H9 (cell line): Measurements from ENCODE around the gene TDP1. TPM values are rescaled to one million over a fixed set of nuclear protein-coding genes. Genes with fewer than 3 reads are reported as not detected.

Experiments used
- DNase-seq: peaks from one replicate; pipeline ENCODE4 v3.0.0-alpha.2; 2017
- H2AFZ ChIP-seq: one replicate; pipeline ENCODE4 v1.6.1; 2013; ENCODE audit warnings: mild to moderate bottlenecking, low read length, control low read depth, moderate library complexity
- H2AK5ac ChIP-seq: 2 replicates; pipeline ENCODE4 v1.6.1; 2013; ENCODE audit warnings: low read length, control low read depth, mixed read lengths; ENCODE audit not compliant: insufficient read length
- H2BK120ac ChIP-seq: one replicate; pipeline ENCODE4 v1.6.1; 2013; ENCODE audit warnings: low read depth, mild to moderate bottlenecking, low read length, control low read depth, inconsistent platforms; ENCODE audit not compliant: poor library complexity, severe bottlenecking
- H2BK12ac ChIP-seq: 2 replicates; pipeline ENCODE4 v1.6.1; 2013; ENCODE audit warnings: low read length, control low read depth, mixed read lengths, low read depth; ENCODE audit not compliant: insufficient read length
- H2BK15ac ChIP-seq: 2 replicates; pipeline ENCODE4 v1.6.1; 2013; ENCODE audit warnings: low read depth, low read length, control low read depth
- H2BK20ac ChIP-seq: one replicate; pipeline ENCODE4 v1.6.1; 2013; ENCODE audit warnings: low read depth, mild to moderate bottlenecking, low read length, control low read depth, inconsistent platforms; ENCODE audit not compliant: poor library complexity, severe bottlenecking
- H2BK5ac ChIP-seq: 2 replicates; pipeline ENCODE4 v1.6.1; 2013; ENCODE audit warnings: low read length, control low read depth, mixed read lengths; ENCODE audit not compliant: insufficient read length
- H3K14ac ChIP-seq: 2 replicates; pipeline ENCODE4 v1.6.1; 2013; ENCODE audit warnings: low read length, control low read depth; ENCODE audit not compliant: insufficient read depth
- H3K18ac ChIP-seq: 2 replicates; pipeline ENCODE4 v1.6.1; 2013; ENCODE audit warnings: low read depth, mild to moderate bottlenecking, mixed read lengths, low read length, control low read depth; ENCODE audit not compliant: insufficient read length
- H3K23ac ChIP-seq: 2 replicates; pipeline ENCODE4 v1.6.1; 2013; ENCODE audit warnings: low read length, control low read depth, mixed read lengths, low read depth; ENCODE audit not compliant: insufficient read length
- H3K23me2 ChIP-seq: 2 replicates; pipeline ENCODE4 v1.6.1; 2013; ENCODE audit warnings: low read depth, mild to moderate bottlenecking, mixed read lengths, low read length, control low read depth; ENCODE audit not compliant: insufficient read length, poor library complexity, severe bottlenecking
- H3K27ac ChIP-seq: 2 replicates; pipeline ENCODE4 v1.5.1; 2013; ENCODE audit warnings: low read length, control low read depth, mixed read lengths, low read depth; ENCODE audit not compliant: insufficient read length
- H3K27me3 ChIP-seq: 2 replicates; pipeline ENCODE4 v1.6.1; 2013; ENCODE audit warnings: low read length, control low read depth, inconsistent platforms; ENCODE audit not compliant: insufficient read depth
- H3K4ac ChIP-seq: 2 replicates; pipeline ENCODE4 v1.6.1; 2013; ENCODE audit warnings: low read depth, mild to moderate bottlenecking, control low read depth, inconsistent platforms, low read length, moderate library complexity
- H3K4me1 ChIP-seq: 2 replicates; pipeline ENCODE4 v1.6.1; 2013; ENCODE audit warnings: low read length, control low read depth, inconsistent platforms; ENCODE audit not compliant: insufficient read depth
- H3K4me2 ChIP-seq: 2 replicates; pipeline ENCODE4 v1.6.1; 2013; ENCODE audit warnings: low read length, control low read depth, mixed read lengths; ENCODE audit not compliant: insufficient read length, insufficient read depth
- H3K56ac ChIP-seq: 2 replicates; pipeline ENCODE4 v1.6.1; 2013; ENCODE audit warnings: low read depth, mild to moderate bottlenecking, mixed read lengths, low read length, control low read depth; ENCODE audit not compliant: insufficient read length
- H3K79me1 ChIP-seq: 2 replicates; pipeline ENCODE4 v1.6.1; 2013; ENCODE audit warnings: low read depth, mild to moderate bottlenecking, moderate library complexity, low read length, control low read depth, inconsistent platforms; ENCODE audit not compliant: insufficient read depth, poor library complexity, severe bottlenecking
- H3K79me2 ChIP-seq: 2 replicates; pipeline ENCODE4 v1.6.1; 2013; ENCODE audit warnings: low read length, control low read depth, inconsistent platforms; ENCODE audit not compliant: insufficient read depth
- H3K9ac ChIP-seq: 2 replicates; pipeline ENCODE4 v1.6.1; 2013; ENCODE audit warnings: low read length, control low read depth, mixed read lengths; ENCODE audit not compliant: insufficient read length; ENCODE audit errors: extremely low read depth
- H3K9me3 ChIP-seq: one replicate; pipeline ENCODE4 v1.6.1; 2013; ENCODE audit warnings: low read depth, low read length, inconsistent platforms; ENCODE audit not compliant: control insufficient read depth
- H3T11ph ChIP-seq: one replicate; pipeline ENCODE4 v1.6.1; 2013; ENCODE audit warnings: mild to moderate bottlenecking, low read length, control low read depth, inconsistent platforms
- H4K20me1 ChIP-seq: one replicate; pipeline ENCODE4 v1.6.1; 2013; ENCODE audit not compliant: control insufficient read depth, insufficient read length, insufficient read depth
- H4K5ac ChIP-seq: 2 replicates; pipeline ENCODE4 v1.6.1; 2013; ENCODE audit warnings: low read depth, mild to moderate bottlenecking, mixed read lengths, low read length, control low read depth; ENCODE audit not compliant: insufficient read length
- H4K8ac ChIP-seq: replicated peaks from 2 replicates; pipeline ENCODE4 v1.6.1; 2013; ENCODE audit warnings: low read length, control low read depth, mixed read lengths, low read depth; ENCODE audit not compliant: insufficient read length
- H4K91ac ChIP-seq: 2 replicates; pipeline ENCODE4 v1.6.1; 2013; ENCODE audit warnings: low read depth, mild to moderate bottlenecking, moderate library complexity, mixed read lengths, low read length, control low read depth; ENCODE audit not compliant: insufficient read length
- H3K27ac Mint-ChIP-seq, 3 experiments: 2 replicates in 2 of 3; 3 replicates in 1 of 3; pipeline ENCODE4 v1.8.0; 2020 to 2021; ENCODE audit warnings: mixed read lengths in 3 of 3, mild to moderate bottlenecking in 1 of 3, moderate library complexity in 1 of 3
- H3K27me3 Mint-ChIP-seq: 2 replicates; pipeline ENCODE4 v1.8.0; 2021; ENCODE audit warnings: low read depth, mild to moderate bottlenecking, moderate library complexity, mixed read lengths
- H3K36me3 Mint-ChIP-seq, 3 experiments: 2 replicates in 2 of 3; 3 replicates in 1 of 3; pipeline ENCODE4 v1.8.0; 2020 to 2021; ENCODE audit warnings: low read depth in 3 of 3, mixed read lengths in 3 of 3; ENCODE audit not compliant: insufficient read depth in 1 of 3
- H3K4me1 Mint-ChIP-seq, 2 experiments: 2 replicates each; pipeline ENCODE4 v1.8.0; 2020; ENCODE audit warnings: mixed read lengths in 2 of 2
- H3K4me3 Mint-ChIP-seq, 2 experiments: 2 replicates in 1 of 2; 3 replicates in 1 of 2; pipeline ENCODE4 v1.8.0; 2020 to 2021; ENCODE audit warnings: mild to moderate bottlenecking in 2 of 2, mixed read lengths in 2 of 2, moderate library complexity in 1 of 2
- H3K9me3 Mint-ChIP-seq, 2 experiments: 2 replicates in 1 of 2; 3 replicates in 1 of 2; pipeline ENCODE4 v1.8.0; 2020; ENCODE audit warnings: mild to moderate bottlenecking in 2 of 2, mixed read lengths in 2 of 2, moderate library complexity in 1 of 2
- CTCF ChIP-seq: fragments of 200-600 bp; sonication (generic); conservative IDR thresholded peaks from 3 replicates; pipeline ENCODE4 v1.8.0; 2021; ENCODE audit warnings: antibody characterized with exemption, mild to moderate bottlenecking
- WGBS: extraction: QIAGEN DNeasy Blood & Tissue Kit; methylation state at CpG from one replicate; pipeline ENCODE4 v1.1.7; 2013; ENCODE audit warnings: missing lambda C conversion rate, low lambda C conversion rate, mixed read lengths; ENCODE audit not compliant: insufficient read length; ENCODE audit errors: extremely low coverage; 5-methylcytosine and 5-hydroxymethylcytosine counted together
- long read RNA-seq: library from polyadenylated mRNA; unstranded; transcript quantifications from one replicate; pipeline ENCODE4 v2.0.0, GENCODE V29; 2020
- total RNA-seq: library from RNA; stranded (reverse); gene quantifications from 2 replicates; pipeline ENCODE4 v1.2.1, GENCODE V29; 2021

TDP1 gene
- total RNA-seq: 51.2 and 53.4 TPM in 2 replicates
- long read RNA-seq, transcript TDP1-203 (16 exons, 2,068 nt): major isoform, 127 of 345 reads
- long read RNA-seq, transcript TDP1-201 (17 exons, 3,702 nt): minor isoform, 55 of 345 reads
- long read RNA-seq, partial matches to known transcripts: 101 of 345 reads
- long read RNA-seq, other reads (novel, unspliced or antisense): 58 of 345 reads

GRCh38 chr14:89955745-89956660 is at the start of gene TDP1:
TDP1 (plus strand) TSS chr14:89955927; CDS start chr14:89963115, 7,188 bp downstream.
- Histone ChIP-seq H3K14ac (peak within 1 kb of the TSS; percentile 91), H2AFZ (peak within 1 kb of the TSS; percentile 75), H4K91ac (no peak within 1 kb of the TSS), H3K56ac (peak within 1 kb of the TSS; percentile 37), H3K79me2 (no peaks in the 10 kb centered on the region), H3K4me1 (peaks cover 3% of the 10 kb centered on the region; the same call in 1 of the 2 replicates), H2BK120ac (no peak within 1 kb of the TSS), H3K23me2 (peaks cover 19% of the 10 kb centered on the region), H4K20me1 (no peaks in the 10 kb centered on the region), H2AK5ac (no peak within 1 kb of the TSS), H4K8ac (no peak within 1 kb of the TSS), H3K27me3 (no peaks in the 10 kb centered on the region), H3K9me3 (no peaks in the 10 kb centered on the region), H2BK5ac (no peak within 1 kb of the TSS), H3K18ac (peak within 1 kb of the TSS; percentile 72), H4K5ac (no peak within 1 kb of the TSS), H3K4ac (no peak within 1 kb of the TSS), H3T11ph (no peak within 1 kb of the TSS), H3K23ac (no peak within 1 kb of the TSS), H2BK15ac (no peak within 1 kb of the TSS), H2BK20ac (no peak within 1 kb of the TSS), H3K9ac (peak within 1 kb of the TSS; percentile 75), H2BK12ac (no peak within 1 kb of the TSS), H3K4me2 (peak within 1 kb of the TSS; percentile 98), H3K79me1 (peaks cover 3% of the 10 kb centered on the region), H3K27ac (no peak within 1 kb of the TSS)
- H3K4me3 Mint-ChIP-seq: peak within 1 kb of the TSS; percentile 94 to 96
- H3K9me3 Mint-ChIP-seq: no peaks in the 10 kb centered on the region
- no peaks in the 10 kb centered on the region; the same call in 1 of the 2 replicates for H3K27me3 Mint-ChIP-seq
- peak within 1 kb of the TSS; percentile 78 to 97 (median 80) for H3K27ac Mint-ChIP-seq
- peak; percentile 98 for DNase-seq
- WGBS: no CpG with 5 or more reads among the region's 84 CpGs
- H3K36me3 Mint-ChIP-seq: peaks cover 10 to 29% (median 16%) of the 10 kb centered on the region in 3 experiments
- no peak for TF ChIP-seq CTCF
- peaks cover 41 to 44% of the 10 kb centered on the region in 2 experiments for H3K4me1 Mint-ChIP-seq
